GM12891 (cell line): ENCODE data around the gene CDH4.
A peak's percentile ranks its signal among the peaks of the same experiment; 100 is the strongest.

Experiments used
- DNase-seq: peaks from one replicate; pipeline ENCODE4 v3.0.0; 2011; ENCODE audit warnings: low spot score; ENCODE audit not compliant: insufficient read length
- FAIRE-seq: peaks from 2 replicates; lab custom pipeline; 2011; peaks lifted over from hg19 to GRCh38; lab: Jason Lieb, UNC
- PAX5 ChIP-seq: IDR thresholded peaks from 2 replicates; pipeline ENCODE4 v1.6.1; 2011; ENCODE audit warnings: low read length, moderate library complexity, mild to moderate bottlenecking; ENCODE audit not compliant: insufficient read depth, severe bottlenecking
- POLR2A ChIP-seq: IDR thresholded peaks from 2 replicates; pipeline ENCODE4 v1.6.1; 2011; ENCODE audit warnings: low read depth, low read length, control low read depth
- POLR2AphosphoS5 ChIP-seq: IDR thresholded peaks from 2 replicates; pipeline ENCODE4 v1.6.1; 2011; ENCODE audit warnings: low read depth, low read length, control low read depth
- POU2F2 ChIP-seq: IDR thresholded peaks from 2 replicates; pipeline ENCODE4 v1.6.1; 2011; ENCODE audit warnings: low read depth, mild to moderate bottlenecking, control low read depth, low read length, moderate library complexity
- SPI1 ChIP-seq: IDR thresholded peaks from 2 replicates; pipeline ENCODE4 v1.6.1; 2011; ENCODE audit warnings: low read depth, low read length, control low read depth
- TAF1 ChIP-seq: IDR thresholded peaks from 2 replicates; pipeline ENCODE4 v1.6.1; 2011; ENCODE audit warnings: low read depth, low read length, control low read depth

Gene CDH4

DNA sequence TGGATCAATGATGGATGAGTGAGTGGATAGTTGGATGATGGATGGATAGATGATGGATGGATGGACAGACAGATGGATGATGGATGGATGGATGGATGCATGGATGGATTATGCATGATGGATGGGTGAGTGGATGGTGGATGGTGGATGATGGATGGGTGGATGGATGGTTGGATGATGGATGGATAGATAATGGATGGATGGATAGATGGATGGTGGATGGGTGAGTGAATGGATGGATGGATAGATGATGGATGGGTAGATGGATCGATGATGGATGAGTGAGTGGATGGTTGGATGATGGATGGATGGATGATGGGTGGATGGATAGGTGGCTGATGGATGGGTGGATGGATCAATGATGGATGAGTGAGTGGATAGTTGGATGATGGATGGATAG, 637.6 kb downstream of the CDH4 start:
- DNase-seq (no peak), FAIRE-seq (no peak)
- TF ChIP-seq TAF1 (no peak), PAX5 (no peak), POLR2A (no peak), SPI1 (no peak), POU2F2 (no peak), POLR2AphosphoS5 (no peak)

DNA sequence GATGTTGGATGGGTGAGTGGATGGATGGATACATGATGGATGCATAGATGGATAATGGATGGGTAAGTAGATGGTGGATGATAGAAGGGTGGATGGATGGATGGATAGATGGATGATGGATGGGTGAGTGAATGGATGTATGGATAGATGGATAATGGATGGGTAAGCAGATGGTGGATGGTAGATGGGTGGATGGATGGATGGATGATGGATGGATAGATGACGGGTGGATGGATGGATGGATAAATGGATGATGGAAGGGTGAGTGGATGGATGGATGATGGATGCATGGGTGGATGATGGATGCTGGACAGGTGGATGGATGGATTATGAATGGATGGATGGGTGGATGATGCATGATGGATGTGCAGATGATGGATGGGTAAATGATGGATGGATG, 638.1 kb downstream of the CDH4 start:
- FAIRE-seq (no peak), DNase-seq (no peak)
- no peak for TF ChIP-seq TAF1
- TF ChIP-seq POLR2AphosphoS5: no peak
- no peak for TF ChIP-seq POU2F2
- no peak for TF ChIP-seq SPI1
- no peak for TF ChIP-seq PAX5
- no peak for TF ChIP-seq POLR2A

DNA sequence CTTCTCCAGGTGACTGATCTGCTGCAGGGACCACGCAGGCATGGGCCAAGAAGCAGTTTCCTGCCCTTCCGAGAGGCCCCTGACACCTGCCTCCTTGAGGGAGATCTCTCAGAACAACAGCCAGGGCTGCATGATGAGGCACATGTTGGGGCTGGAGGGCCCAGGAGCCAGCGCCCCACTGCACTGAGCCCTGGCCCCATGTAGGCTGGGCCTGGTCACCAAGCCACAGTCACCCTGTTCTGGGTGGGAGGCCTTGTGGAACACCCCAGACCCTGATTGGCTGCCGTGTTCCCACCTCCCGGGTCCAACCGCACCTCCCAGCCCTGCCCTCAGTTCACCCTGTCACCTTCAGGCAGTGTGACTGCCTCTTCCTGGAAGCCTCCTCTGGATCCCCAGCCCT, 639.4 kb downstream of the CDH4 start:
- DNase-seq (no peak), FAIRE-seq (no peak)
- no peak for TF ChIP-seq TAF1
- TF ChIP-seq PAX5: no peak
- TF ChIP-seq POLR2A: no peak
- TF ChIP-seq POLR2AphosphoS5: no peak
- no peak for TF ChIP-seq SPI1
- no peak for TF ChIP-seq POU2F2

DNA sequence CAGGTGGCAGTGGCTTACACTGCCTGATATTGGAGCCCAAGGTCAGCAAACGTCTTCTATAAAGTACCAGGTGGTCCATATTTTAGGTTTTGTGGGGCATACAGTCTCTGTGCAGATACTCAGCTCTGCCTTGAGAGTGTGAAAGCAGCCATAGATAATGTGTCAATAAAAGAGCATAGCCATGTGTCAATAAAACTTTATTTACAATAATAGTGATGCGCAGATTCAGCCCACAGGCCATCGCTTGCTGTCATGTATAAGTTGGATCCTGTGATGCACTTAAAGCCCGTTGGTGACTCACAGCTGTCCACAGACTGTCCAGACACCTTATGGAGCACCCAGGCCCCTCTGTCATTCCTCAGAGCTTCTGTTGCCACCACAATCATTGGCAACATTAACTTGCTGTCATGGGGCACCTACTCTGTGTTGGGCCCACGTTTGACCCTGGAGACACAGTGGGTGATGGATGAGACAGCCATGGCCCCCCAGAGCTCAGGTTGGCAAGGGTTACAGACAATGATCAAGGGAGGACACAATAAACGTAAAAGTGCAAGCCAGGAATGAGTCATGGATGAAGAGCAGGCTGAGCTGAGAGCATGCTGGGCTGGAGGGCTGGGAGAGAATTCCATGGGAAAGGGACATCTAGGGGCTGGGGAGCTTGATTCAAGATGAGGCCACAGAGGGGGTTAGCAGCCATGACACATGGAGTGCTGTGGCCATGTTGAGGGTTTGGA, 640.0 kb downstream of the CDH4 start:
- FAIRE-seq (no peak), DNase-seq (no peak)
- no peak for TF ChIP-seq POU2F2
- TF ChIP-seq SPI1: no peak
- TF ChIP-seq PAX5: no peak
- no peak for TF ChIP-seq POLR2A

DNA sequence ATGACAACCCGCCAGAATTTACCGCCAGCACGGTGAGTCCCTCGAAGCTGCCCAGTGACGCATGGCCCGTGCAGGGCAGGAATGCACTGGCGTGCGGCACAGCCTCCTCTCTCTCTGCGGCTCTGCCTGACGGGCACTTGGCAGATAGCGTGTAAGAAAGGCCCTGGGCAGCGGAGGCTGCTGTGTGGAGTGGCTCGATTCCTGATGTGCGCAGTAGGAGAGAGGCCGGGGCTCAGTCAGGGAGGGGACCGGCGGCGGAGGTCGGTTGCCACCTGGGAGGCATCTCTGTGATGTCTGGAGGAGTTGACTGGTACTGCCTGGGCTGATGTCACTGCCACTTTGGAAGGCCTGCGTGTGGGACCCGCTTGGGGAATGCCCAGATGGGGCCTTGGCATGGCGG, 643.0 kb downstream of the CDH4 start:
- DNase-seq: no peak
- FAIRE-seq: no peak
- TF ChIP-seq POU2F2: no peak
- no peak for TF ChIP-seq POLR2AphosphoS5
- TF ChIP-seq PAX5: no peak
- no peak for TF ChIP-seq TAF1
- no peak for TF ChIP-seq POLR2A
- no peak for TF ChIP-seq SPI1

DNA sequence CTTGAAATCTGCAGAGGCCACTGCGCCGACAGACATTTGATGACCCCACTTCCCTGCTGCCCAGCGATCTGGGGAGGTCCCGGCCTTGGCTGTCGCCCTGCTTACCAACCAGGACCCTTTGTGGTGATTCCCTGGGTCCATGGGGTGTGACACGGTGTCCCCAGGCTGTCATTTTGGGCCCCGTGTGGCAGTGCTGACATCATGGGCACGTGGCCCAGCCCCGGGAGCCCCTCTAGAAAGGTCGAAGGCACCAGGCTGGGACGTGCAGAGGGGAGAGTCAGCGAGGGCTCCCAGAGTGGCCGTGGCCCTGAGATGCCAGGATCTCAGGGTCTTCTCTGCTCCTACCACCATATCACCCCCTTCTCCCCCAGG, 643.6 kb downstream of the CDH4 start:
- FAIRE-seq (no peak), DNase-seq (no peak)
- TF ChIP-seq POLR2AphosphoS5: no peak
- no peak for TF ChIP-seq PAX5
- TF ChIP-seq SPI1: no peak
- TF ChIP-seq POLR2A: no peak
- no peak for TF ChIP-seq TAF1
- TF ChIP-seq POU2F2: no peak

DNA sequence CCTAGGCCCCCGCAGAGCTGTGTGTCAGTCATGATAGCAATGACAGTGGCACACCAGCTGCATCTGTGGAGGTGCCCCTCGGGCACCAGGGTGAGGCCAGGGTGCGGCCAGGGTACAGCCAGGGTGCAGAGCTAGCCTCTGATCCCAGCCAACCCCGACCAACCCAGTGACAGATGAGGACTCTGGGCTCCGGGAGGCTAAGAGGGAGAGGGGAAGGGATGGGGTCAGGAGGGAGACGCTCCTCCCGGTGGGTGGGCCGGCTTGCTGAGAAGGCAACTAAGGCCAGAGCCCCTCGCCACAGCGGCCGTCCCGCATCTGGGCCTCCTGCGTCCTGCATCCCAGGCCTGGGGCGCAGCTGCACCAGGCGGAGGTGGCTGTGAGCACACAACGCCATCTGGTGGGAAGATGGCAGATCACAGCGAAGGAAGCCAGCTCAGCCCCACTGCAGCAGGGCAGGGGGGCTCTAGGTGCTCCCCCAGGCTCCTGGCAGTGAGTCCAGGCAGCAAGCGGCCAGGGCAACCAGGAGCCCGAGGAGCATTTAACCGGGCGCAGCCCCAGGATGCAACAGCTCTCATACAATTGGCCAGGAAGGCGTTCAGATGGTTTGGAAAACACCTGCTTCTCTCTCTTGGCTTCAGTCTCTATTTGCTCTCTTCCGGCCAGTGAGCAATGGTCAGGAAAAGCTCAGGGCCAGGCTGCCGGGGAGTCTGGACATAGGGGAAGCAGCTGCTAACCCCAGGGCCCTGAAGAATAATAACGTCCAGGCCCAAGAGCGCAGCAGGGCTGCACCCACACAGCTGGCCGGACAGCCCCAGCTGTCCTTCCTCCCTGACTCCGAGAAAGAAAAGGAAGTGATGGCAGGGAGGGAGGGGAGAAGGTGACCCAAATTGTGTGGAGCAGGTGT, 644.2 kb downstream of the CDH4 start:
- FAIRE-seq: peak; percentile 90
- DNase-seq: peak; percentile 92
- TF ChIP-seq TAF1 (no peak), POU2F2 (no peak), POLR2AphosphoS5 (no peak), PAX5 (no peak), POLR2A (no peak), SPI1 (no peak)

DNA sequence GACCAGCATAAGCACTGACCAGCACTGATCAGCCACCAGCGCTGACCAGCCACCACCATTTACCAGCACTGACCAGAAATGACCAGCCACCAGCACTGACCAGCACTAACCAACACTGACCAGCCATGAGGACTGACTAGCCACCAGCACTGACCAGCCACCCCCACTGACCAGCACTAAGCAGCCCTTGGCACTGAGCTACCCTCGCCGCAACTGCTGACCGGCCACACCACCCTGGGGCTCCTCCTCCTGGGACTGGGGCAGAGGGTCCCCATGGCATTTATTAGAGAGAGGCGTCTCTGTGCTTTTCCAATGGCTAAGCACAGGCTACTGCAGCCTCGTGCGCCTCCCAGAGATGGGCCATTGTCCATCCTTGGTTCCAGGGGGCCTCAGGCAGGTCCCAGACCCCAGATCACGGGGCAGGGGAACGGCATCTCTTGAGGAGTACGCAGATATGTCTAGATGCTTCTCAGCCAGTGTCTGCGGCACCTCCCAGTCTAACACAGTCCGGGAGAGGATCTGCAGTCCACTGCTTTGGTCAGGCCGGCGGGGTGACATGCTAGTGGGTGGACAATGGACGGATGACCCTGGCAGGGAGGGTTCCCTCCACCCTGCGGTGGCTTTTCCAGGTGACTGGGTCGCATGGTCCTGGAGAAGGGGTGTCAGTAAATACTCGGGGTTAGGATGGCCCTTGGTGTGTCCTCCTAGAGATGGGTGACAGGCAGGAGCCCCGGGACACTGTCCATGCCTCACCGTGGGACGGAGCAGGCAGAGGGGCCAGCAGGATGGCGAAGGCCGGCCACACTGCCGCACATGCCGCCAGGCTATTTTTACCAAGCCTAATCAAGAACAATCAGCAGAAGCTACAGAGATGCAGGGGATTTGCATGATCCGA, 645.6 kb downstream of the CDH4 start:
- no peak for TF ChIP-seq TAF1
- no peak for TF ChIP-seq POLR2AphosphoS5
- TF ChIP-seq SPI1: no peak
- no peak for TF ChIP-seq POLR2A
- TF ChIP-seq POU2F2: no peak
- no peak for TF ChIP-seq PAX5
- DNase-seq (no peak), FAIRE-seq (no peak)
